Thymus (tissue), 11 donors: ENCODE data around the gene ACSL3. TPM values are rescaled to one million over a fixed set of nuclear protein-coding genes. Genes with fewer than 3 reads are reported as not detected.

Experiments
- DNase-seq, 9 donors: peaks; one replicate each; pipeline ENCODE4 v3.0.0-alpha.2; 2013; ENCODE audit warnings: low spot score in 9 of 9, low read depth in 6 of 9, missing footprints in 1 of 9
- H3K27ac ChIP-seq, 2 donors: one replicate each; pipeline ENCODE4 v1.5.1; 2013; ENCODE audit warnings: control low read depth in 1 of 2, low read depth in 1 of 2, low read length in 1 of 2, mild to moderate bottlenecking in 1 of 2, moderate library complexity in 1 of 2
- H3K27me3 ChIP-seq, 2 donors: one replicate each; pipeline ENCODE4 v1.5.1; 2013; ENCODE audit warnings: low read length in 1 of 2; ENCODE audit not compliant: control insufficient read depth in 2 of 2, insufficient read depth in 1 of 2
- H3K36me3 ChIP-seq, 2 donors: one replicate each; pipeline ENCODE4 v1.5.1; 2013; ENCODE audit warnings: low read length in 1 of 2, mild to moderate bottlenecking in 1 of 2, moderate library complexity in 1 of 2; ENCODE audit not compliant: control insufficient read depth in 2 of 2, insufficient read depth in 2 of 2
- H3K4me1 ChIP-seq, 2 donors: one replicate each; pipeline ENCODE4 v1.5.1; 2013; ENCODE audit warnings: low read length in 2 of 2; ENCODE audit not compliant: control insufficient read depth in 2 of 2, insufficient read depth in 2 of 2
- H3K4me3 ChIP-seq, 2 donors: one replicate each; pipeline ENCODE4 v1.5.1; 2013; ENCODE audit warnings: low read length in 2 of 2, control low read depth in 1 of 2, mild to moderate bottlenecking in 1 of 2
- H3K9me3 ChIP-seq, 2 donors: one replicate each; pipeline ENCODE4 v1.5.1; 2013; ENCODE audit warnings: low read length in 1 of 2, mild to moderate bottlenecking in 1 of 2; ENCODE audit not compliant: control insufficient read depth in 2 of 2, insufficient read depth in 1 of 2
- WGBS: extraction: QIAGEN DNeasy Blood & Tissue Kit; methylation state at CpG from one replicate; pipeline ENCODE4 v1.1.7; 2013; 5-methylcytosine and 5-hydroxymethylcytosine counted together
- polyA plus RNA-seq: library from polyadenylated mRNA; stranded (reverse); fragments of 200-250 nt; gene quantifications from one replicate; pipeline ENCODE4 v1.2.3, GENCODE V29; 2013
- total RNA-seq: library from RNA; stranded (reverse); fragments of 120-200 nt; gene quantifications from one replicate; pipeline ENCODE4 v1.2.4, GENCODE V29; 2013
- donor health status: healthy.

The ACSL3 gene
- total and polyA plus RNA-seq, 2 donors: 32.9 to 40.7 TPM

DNA sequence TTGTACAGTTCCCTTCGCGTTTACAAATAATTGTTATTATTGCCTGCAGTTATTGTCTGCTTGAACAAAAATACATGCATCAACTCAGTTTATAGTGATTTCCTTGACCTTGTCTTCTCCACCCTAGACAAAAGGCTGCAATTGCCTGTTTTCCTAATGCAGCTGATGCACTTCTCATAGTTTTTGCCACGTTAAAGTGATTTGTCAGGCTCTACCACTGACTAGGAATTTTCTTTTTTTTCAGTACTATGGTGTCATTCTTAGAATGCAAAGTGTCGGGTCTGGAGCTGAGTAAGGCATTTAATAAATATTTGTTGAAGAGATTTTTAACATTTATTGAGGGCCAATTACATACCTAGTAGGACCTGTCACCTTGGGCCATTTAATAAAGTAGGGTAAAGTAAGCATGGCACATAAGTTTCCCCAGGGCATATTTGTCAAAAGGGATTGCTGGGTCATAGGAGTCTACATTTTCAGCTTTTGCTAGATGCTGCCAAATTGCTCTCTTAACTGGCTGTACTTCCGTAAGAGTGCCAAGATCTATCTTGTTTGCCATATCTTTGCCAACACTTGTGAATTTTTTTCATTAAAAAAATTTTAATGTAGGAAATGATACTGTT is 24.1 kb downstream of the ACSL3 start:
- WGBS: 76% methylated on average over 5 of the region's 5 CpGs
- no peak for DNase-seq
- H3K4me1 ChIP-seq: no peaks in the 10 kb centered on the region
- H3K27ac ChIP-seq: no peak overlapping the region
- no peaks in the 10 kb centered on the region for H3K27me3 ChIP-seq
- H3K36me3 ChIP-seq: no peaks in the 10 kb centered on the region
- no peak overlapping the region for H3K4me3 ChIP-seq
- H3K9me3 ChIP-seq: peaks cover 0 to 4% of the 10 kb centered on the region in 2 donors

DNA sequence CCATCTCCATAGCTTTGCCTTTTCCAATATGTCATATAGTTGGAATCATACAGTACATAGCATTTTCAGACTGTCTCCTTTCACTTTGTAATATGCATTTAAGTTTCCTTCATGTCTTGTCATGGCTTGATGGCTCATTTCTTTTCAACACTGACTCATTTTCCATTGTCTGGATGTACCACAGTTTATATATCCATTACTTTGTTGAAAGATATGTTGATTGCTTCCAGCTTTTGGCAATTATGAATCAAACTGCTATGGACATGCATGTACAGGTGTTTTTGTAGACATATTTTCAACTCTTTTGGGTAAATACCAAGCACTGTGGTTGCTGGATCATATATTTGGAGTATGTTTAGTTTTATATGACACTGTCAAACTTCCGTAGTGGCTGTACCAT is 26.3 kb downstream of the ACSL3 start:
- no peaks in the 10 kb centered on the region for H3K27me3 ChIP-seq
- WGBS: 97% methylated on average over 1 of the region's 1 CpG
- no peak overlapping the region for H3K4me3 ChIP-seq
- H3K36me3 ChIP-seq: no peaks in the 10 kb centered on the region
- H3K9me3 ChIP-seq: peaks cover 0 to 4% of the 10 kb centered on the region in 2 donors
- no peaks in the 10 kb centered on the region for H3K4me1 ChIP-seq
- no peak for DNase-seq
- H3K27ac ChIP-seq: no peak overlapping the region

DNA sequence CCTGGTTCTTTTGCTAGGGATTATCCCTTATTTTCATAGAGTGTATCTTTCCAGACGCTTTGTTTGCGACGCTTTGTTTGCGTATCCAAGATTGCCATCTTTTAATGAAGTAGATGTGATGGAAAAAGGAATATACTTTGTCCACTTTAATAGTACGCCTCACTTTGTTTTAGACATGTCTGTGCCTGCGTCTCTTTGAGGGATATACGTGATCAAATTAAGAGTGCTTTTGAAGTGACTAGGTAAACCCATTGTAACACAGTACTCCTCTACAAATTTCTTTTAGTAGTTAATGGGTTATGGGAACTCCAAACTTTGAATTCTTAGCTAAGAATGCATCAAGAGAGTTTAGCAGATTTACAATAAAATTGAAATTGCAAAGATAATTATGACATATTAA is 27.9 kb downstream of the ACSL3 start:
- WGBS: 97% methylated on average over 7 of the region's 7 CpGs
- no peak overlapping the region for H3K4me3 ChIP-seq
- no peaks in the 10 kb centered on the region for H3K36me3 ChIP-seq
- no peak overlapping the region for H3K27ac ChIP-seq
- H3K27me3 ChIP-seq: no peaks in the 10 kb centered on the region
- DNase-seq: no peak
- no peaks in the 10 kb centered on the region for H3K9me3 ChIP-seq
- H3K4me1 ChIP-seq: no peaks in the 10 kb centered on the region

DNA sequence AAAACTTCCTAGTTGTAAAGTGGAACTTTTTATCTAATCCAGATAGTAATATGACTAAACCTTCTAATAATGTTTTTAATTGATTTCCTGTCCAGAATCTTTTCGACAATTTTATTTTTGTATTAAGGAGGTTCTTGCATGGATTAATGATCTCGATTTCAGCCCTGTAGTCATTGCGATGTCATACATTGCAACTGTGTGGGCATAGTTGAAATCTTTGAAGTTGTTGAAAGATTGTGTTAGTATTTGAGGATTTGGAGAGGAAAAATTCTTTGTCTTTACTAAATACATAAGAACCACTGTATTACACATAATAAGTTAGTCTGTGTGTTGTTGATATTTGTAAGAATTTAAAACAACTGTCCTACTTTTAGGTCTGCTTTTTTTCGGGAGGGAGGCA is 31.1 kb downstream of the ACSL3 start:
- H3K9me3 ChIP-seq: no peaks in the 10 kb centered on the region
- WGBS: 95% methylated on average over 4 of the region's 4 CpGs
- H3K27ac ChIP-seq: no peak overlapping the region
- no peak overlapping the region for H3K4me3 ChIP-seq
- no peaks in the 10 kb centered on the region for H3K27me3 ChIP-seq
- no peaks in the 10 kb centered on the region for H3K4me1 ChIP-seq
- no peaks in the 10 kb centered on the region for H3K36me3 ChIP-seq
- no peak for DNase-seq

DNA sequence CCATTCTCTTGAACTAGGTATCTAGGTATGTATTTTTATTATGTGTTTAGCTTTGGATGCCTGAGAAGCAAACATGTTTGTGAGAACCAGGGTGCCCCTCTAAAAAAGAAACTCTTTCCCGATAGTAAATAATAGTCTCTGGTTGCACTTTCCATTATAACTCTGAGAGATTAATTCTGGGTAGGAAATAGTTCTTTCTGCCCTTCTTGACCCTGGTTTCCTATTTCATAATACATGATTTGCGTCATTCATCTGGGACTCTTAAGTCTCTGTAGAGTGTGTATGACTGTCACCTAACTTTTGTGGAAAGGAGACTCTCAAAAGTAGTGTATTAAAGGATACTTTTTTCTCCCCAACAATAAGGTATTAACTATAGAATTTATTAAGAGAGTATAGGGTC is 31.5 kb downstream of the ACSL3 start:
- no peaks in the 10 kb centered on the region for H3K27me3 ChIP-seq
- no peaks in the 10 kb centered on the region for H3K9me3 ChIP-seq
- no peak overlapping the region for H3K4me3 ChIP-seq
- H3K27ac ChIP-seq: no peak overlapping the region
- 97% methylated on average over 2 of the region's 2 CpGs for WGBS
- no peaks in the 10 kb centered on the region for H3K36me3 ChIP-seq
- no peaks in the 10 kb centered on the region for H3K4me1 ChIP-seq
- no peak for DNase-seq

DNA sequence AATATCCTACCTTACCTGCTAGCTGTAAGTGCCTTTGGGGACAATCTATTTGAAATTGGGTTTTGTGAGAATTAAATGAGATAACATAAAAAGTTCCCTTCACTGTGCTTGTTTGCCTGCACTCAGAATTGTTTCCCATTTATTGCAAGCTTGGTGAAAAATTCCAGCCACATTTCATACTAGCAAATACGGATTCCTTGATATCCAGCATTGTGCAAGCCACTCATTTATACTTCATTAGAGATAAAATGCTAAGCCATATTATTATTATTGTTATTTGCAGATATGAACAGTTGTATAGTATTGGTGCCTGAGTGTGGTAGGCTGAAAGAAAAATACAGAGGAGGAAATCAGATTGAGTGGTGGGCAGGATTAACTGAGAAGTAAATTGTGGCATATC is 31.9 kb downstream of the ACSL3 start:
- no peak for DNase-seq
- 100% methylated on average over 1 of the region's 1 CpG for WGBS
- no peak overlapping the region for H3K27ac ChIP-seq
- no peaks in the 10 kb centered on the region for H3K4me1 ChIP-seq
- H3K27me3 ChIP-seq: no peaks in the 10 kb centered on the region
- H3K9me3 ChIP-seq: no peaks in the 10 kb centered on the region
- H3K36me3 ChIP-seq: no peaks in the 10 kb centered on the region
- H3K4me3 ChIP-seq: no peak overlapping the region

DNA sequence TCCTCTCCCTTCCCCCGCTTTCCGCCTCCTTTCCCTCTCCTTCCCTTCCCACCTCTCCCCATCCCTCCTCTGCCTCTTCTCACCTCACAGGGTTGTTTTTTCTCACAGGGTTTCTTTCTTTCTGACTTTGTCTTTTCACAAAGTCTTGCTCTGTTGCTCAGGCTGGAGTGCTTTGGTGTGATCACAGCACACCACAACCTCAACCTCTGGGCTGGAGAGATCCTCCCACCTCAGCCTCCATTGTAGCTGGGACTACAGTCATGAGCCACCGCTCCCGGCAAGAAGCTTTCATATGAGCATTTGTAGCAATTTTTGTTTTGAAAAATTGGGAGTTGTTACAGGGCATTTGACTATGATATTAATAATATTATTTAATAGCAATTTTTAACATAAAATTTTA is 32.9 kb downstream of the ACSL3 start:
- H3K36me3 ChIP-seq: no peaks in the 10 kb centered on the region

DNA sequence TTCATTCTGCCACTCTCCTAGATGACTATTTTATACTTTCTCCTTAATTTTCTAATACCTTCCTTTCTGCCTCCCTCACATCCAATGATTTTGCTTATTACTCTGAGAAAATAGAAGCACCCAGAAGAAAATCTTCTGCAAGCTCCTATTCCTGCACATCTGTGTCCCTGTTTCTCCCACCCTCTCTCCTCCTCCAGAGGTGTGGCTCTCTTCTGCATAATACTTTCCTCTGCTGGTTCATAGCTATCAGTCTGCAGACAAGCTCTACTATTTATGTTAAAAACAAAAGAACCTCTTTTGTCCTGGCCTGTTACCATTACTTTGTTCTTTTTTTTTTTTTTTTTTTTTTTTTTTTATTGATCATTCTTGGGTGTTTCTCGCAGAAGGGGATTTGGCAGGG is 34.3 kb downstream of the ACSL3 start:
- DNase-seq: no peak
- Histone ChIP-seq H3K36me3 (no peaks in the 10 kb centered on the region), H3K9me3 (no peaks in the 10 kb centered on the region), H3K27me3 (no peaks in the 10 kb centered on the region), H3K27ac (no peak overlapping the region), H3K4me1 (no peaks in the 10 kb centered on the region), H3K4me3 (no peak overlapping the region)
- no CpG with 5 or more reads among the region's 1 CpG for WGBS

More for the DNA sequence above, 32.9 kb downstream of the ACSL3 start:
- H3K9me3 ChIP-seq: no peaks in the 10 kb centered on the region
- H3K27me3 ChIP-seq: no peaks in the 10 kb centered on the region
- no peak overlapping the region for H3K4me3 ChIP-seq
- WGBS: over 99% methylated on average over 4 of the region's 4 CpGs
- DNase-seq: no peak
- no peak overlapping the region for H3K27ac ChIP-seq
- no peaks in the 10 kb centered on the region for H3K4me1 ChIP-seq

DNA sequence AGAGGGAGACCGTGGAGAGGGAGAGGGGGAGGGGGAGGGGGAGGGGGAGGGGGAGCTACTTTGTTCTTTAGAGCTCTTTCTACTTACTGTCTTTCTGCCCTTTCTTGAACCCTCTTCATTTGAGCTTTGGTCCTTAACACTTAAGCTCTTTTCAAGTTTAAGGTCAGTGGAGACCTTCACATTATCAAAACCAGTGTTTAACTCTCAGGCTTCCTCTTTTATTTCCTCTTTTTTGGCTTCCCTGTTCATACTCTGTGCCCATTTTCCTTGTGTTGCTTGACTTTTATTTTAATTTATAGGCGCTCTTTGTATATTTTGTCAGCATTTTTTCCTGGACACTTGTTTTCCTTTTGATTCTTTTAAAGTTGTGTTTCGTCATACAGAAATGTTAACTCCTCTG is 37.1 kb downstream of the ACSL3 start:
- DNase-seq: no peak
- no peak overlapping the region for H3K27ac ChIP-seq
- no peaks in the 10 kb centered on the region for H3K27me3 ChIP-seq
- H3K36me3 ChIP-seq: peaks cover 0 to 3% of the 10 kb centered on the region in 2 donors
- H3K4me3 ChIP-seq: no peak overlapping the region
- H3K9me3 ChIP-seq: no peaks in the 10 kb centered on the region
- WGBS: 92% methylated on average over 2 of the region's 3 CpGs
- H3K4me1 ChIP-seq: no peaks in the 10 kb centered on the region
